ENCODE results near the gene P2RX1. TPM values are rescaled to one million over a fixed set of nuclear protein-coding genes. Genes with fewer than 3 reads are reported as not detected.
A peak's percentile ranks its signal among the peaks of the same experiment; 100 is the strongest.

P2RX1 gene
- total and polyA plus RNA-seq, 2 of the 4 experiments (the other 2 are of a cell fraction) = not detected

DNA sequence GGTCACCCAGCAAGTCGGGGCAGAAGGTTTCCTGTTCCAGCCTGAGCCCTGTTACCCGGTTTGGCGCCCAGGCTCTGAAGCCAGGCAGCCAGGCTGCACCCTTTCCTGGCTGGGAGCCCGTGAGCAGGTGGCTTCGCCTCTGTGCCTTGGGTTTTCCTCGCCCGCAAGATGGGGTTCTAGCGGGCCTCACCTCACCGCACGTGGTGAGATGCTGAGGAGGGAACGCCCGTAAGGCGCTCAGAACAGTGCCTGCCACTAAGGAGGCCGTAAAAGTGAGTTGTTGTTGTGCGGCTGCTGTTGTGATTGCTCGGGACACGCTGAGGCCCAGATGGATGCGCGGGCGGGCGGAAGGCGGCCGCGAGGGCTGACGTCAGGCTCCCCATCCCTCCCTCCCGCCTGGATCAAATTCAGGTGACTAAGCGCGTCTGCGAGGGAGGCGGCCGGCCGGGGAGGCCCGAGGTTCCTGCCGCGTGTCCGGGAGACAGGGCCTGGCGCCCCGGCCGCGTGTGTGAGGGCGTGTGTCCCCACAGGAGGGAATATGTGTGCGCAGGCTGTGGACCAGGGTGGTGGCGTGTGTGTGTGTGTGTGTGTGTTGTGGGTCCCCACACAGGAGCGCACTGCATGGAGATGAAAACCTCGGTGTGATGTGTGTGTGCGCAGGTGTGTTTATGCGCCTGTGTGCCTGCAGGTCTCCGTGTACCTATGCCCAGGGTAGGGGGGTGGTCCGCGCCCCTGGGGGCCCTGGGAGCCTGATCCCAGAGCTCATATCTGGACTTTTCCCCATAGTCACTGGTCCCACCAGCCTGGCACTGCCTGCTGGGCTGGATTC, 27.7 kb downstream of the P2RX1 start (continued):
- TF ChIP-seq, protein P1, sequence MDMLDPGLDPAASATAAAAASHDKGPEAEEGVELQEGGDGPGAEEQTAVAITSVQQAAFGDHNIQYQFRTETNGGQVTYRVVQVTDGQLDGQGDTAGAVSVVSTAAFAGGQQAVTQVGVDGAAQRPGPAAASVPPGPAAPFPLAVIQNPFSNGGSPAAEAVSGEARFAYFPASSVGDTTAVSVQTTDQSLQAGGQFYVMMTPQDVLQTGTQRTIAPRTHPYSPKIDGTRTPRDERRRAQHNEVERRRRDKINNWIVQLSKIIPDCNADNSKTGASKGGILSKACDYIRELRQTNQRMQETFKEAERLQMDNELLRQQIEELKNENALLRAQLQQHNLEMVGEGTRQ (IDR thresholded peaks at IDR 0.05; ENCODE audit: low read depth, low read length) = peak; percentile 11; the same call in 1 of the 2 replicates
- peak; percentile 72; the same call in 1 of the 2 replicates for TF ChIP-seq MXI1 (IDR thresholded peaks at IDR 0.05; ENCODE audit: borderline replicate concordance, low read depth, low read length)

DNA sequence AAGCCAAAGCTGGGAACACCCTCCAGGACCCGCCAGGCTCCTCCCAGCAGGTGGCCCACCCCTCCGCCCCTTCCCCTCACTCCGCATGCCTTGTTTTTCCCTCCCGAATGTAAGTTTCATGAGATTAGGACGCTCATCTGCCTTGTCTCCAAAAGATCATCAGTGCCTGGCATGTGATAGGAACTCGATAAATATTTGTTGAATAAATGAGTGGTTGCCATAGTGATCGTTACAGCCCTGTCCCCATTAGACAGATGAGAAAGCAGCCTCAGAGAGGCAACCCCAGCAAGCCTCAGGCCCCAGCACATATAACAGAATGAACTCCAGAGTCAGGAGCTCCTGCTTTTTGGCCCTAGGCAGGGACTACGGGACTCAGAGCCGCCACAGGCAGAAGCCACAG, 28.5 kb downstream of the P2RX1 start:
- Histone ChIP-seq H3K4me1 (ENCODE audit: control insufficient read depth, insufficient read depth, low read length) (peaks cover 46% of the 10 kb centered on the region), H3K36me3 (ENCODE audit: control insufficient read depth, insufficient read depth, low read length) (peaks cover 4% of the 10 kb centered on the region; the same call in 1 of the 2 replicates)

More for the DNA sequence above, 28.5 kb downstream of the P2RX1 start:
- DNase-seq (no peak), ATAC-seq (ENCODE audit: low read depth) (no peak)
- Histone ChIP-seq H3K27me3 (ENCODE audit: control insufficient read depth, insufficient read depth, low read length) (no peaks in the 10 kb centered on the region), H3K79me1 (ENCODE audit: low read depth in 1 of 2, low read length in 2 of 2) (peaks cover 14 to 56% of the 10 kb centered on the region in 2 experiments; a peak in 3 of 4 replicates), H3K4ac (ENCODE audit: low read depth, low read length) (peak overlapping the region; percentile 81), H3K4me2 (ENCODE audit: low read depth, low read length) (no peak overlapping the region), H2BK5ac (ENCODE audit: low read depth, low read length, poor library complexity, severe bottlenecking) (peak overlapping the region; percentile 86), H3K9me3 (ENCODE audit: control insufficient read depth, insufficient read depth, low read length) (no peaks in the 10 kb centered on the region), H2BK20ac (ENCODE audit: low read depth, low read length) (peak overlapping the region; percentile 47; the same call in 1 of the 2 replicates), H3K18ac (ENCODE audit: low read depth, low read length) (no peak overlapping the region), H2AK9ac (replicated peaks; ENCODE audit: low read depth, low read length, poor library complexity) (peak overlapping the region; percentile 96), H2BK120ac (ENCODE audit: low read depth, low read length) (peak overlapping the region; percentile 75), H2AFZ (replicated peaks; ENCODE audit: low read length, poor library complexity) (peak overlapping the region; percentile 97), H2AK5ac (ENCODE audit: low read depth, low read length) (peak overlapping the region; percentile 22), H4K20me1 (ENCODE audit: insufficient read depth, low read length) (peaks cover 6% of the 10 kb centered on the region; the same call in 1 of the 2 replicates), H3K56ac (ENCODE audit: extremely low read depth, insufficient read depth, low read length) (peak overlapping the region; percentile 49), H3K4me3 (ENCODE audit: insufficient read depth, low read depth, low read length) (no peak overlapping the region), H2BK15ac (ENCODE audit: low read depth, low read length) (peak overlapping the region; percentile 82; the same call in 2 of the 3 replicates), H3K9ac (ENCODE audit: low read depth, low read length) (no peak overlapping the region), H3K9me1 (ENCODE audit: insufficient read depth, low read length) (peaks cover 15% of the 10 kb centered on the region), H3K23ac (ENCODE audit: low read depth, low read length) (no peak overlapping the region), H4K91ac (ENCODE audit: insufficient read depth, low read depth, low read length) (peak overlapping the region; percentile 81), H4K5ac (ENCODE audit: low read depth, low read length) (peak overlapping the region; percentile 1; the same call in 1 of the 2 replicates), H3K14ac (replicated peaks; ENCODE audit: low read depth, low read length) (no peak overlapping the region), H4K8ac (ENCODE audit: low read depth in 2 of 2, low read length in 2 of 2) (peak overlapping the region; percentile 73 to 95), H3K27ac (ENCODE audit: insufficient read depth, low read length) (peak overlapping the region; percentile 72)
- ChIA-PET POLR2A (ENCODE audit: unreplicated experiment) (no interaction called here), CTCF (no interaction called here)
- intact Hi-C loops (cut with micrococcal nuclease) (loop anchor here (2.0 kb wide), 1 partner anchor 25 kb away; no protein-coding TSS in a partner anchor), in situ Hi-C loops (cut with MboI; ENCODE audit: low sequenced_read_pairs) (no loop called here), dilution Hi-C loops (cut with HindIII; ENCODE audit: low sequenced_read_pairs, unreplicated experiment) (no loop called here)
- no CpG with 5 or more reads among the region's 9 CpGs for WGBS, 2 experiments (ENCODE audit: extremely low coverage in 2 of 2, insufficient read length in 1 of 2)
- TF ChIP-seq RFX5 (IDR thresholded peaks at IDR 0.05; ENCODE audit: low read depth, low read length) (no peak), MXI1 (IDR thresholded peaks at IDR 0.05; ENCODE audit: borderline replicate concordance, low read depth, low read length) (no peak), CHD1 (IDR thresholded peaks at IDR 0.05; ENCODE audit: low read depth, low read length) (no peak), POLR2A (IDR thresholded peaks at IDR 0.05; ENCODE audit: low read depth, low read length) (no peak)
- TF ChIP-seq, protein P2, sequence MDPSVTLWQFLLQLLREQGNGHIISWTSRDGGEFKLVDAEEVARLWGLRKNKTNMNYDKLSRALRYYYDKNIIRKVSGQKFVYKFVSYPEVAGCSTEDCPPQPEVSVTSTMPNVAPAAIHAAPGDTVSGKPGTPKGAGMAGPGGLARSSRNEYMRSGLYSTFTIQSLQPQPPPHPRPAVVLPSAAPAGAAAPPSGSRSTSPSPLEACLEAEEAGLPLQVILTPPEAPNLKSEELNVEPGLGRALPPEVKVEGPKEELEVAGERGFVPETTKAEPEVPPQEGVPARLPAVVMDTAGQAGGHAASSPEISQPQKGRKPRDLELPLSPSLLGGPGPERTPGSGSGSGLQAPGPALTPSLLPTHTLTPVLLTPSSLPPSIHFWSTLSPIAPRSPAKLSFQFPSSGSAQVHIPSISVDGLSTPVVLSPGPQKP (IDR thresholded peaks at IDR 0.05; ENCODE audit: borderline replicate concordance, low read depth, low read length) = no peak
- BruUV-seq (replicated peaks) = no TSS peak
